Measurements from ENCODE around the gene TSACC. TPM values are rescaled to one million over a fixed set of nuclear protein-coding genes. Genes with fewer than 3 reads are reported as not detected.
A peak's percentile ranks its signal among the peaks of the same experiment; 100 is the strongest.

The TSACC gene
- total and polyA plus RNA-seq, 8 donors, result 0.56 TPM; not detected in 7

GRCh38 chr1:156372876-156373275 is 34.5 kb downstream of the TSACC start:
- no peak for TF ChIP-seq CTCF (IDR thresholded peaks at IDR 0.05)
- no peak overlapping the region for H3K27ac ChIP-seq
- no peaks in the 10 kb centered on the region for H3K9me3 ChIP-seq
- FAIRE-seq (no peak), ATAC-seq (no peak), DNase-seq (no peak)
- H3K4me3 ChIP-seq, result no peak overlapping the region
- no peaks in the 10 kb centered on the region for H3K36me3 ChIP-seq
- intact Hi-C loops (cut with DNase I), result no loop called here
- WGBS, 2 donors, result 78 to 89% methylated on average over 4 of the region's 4 CpGs
- H3K27me3 ChIP-seq, result no peaks in the 10 kb centered on the region
- H3K4me1 ChIP-seq, result peaks cover 7 to 10% (median 9%) of the 10 kb centered on the region in 3 donors

- Histone ChIP-seq H3K36me3 (no peaks in the 10 kb centered on the region), H3K4me1 (peaks cover 1 to 10% (median 7%) of the 10 kb centered on the region in 3 donors), H3K27me3 (no peaks in the 10 kb centered on the region), H3K4me3 (no peak overlapping the region), H3K9me3 (no peaks in the 10 kb centered on the region), H3K27ac (no peak overlapping the region)
- FAIRE-seq, result no peak
- no peak for TF ChIP-seq CTCF (IDR thresholded peaks at IDR 0.05)
- DNase-seq, result no peak
- intact Hi-C loops (cut with DNase I), result no loop called here
- peak in 2 of 4 donors; percentile 25 to 41 for ATAC-seq
Observed at GRCh38 chr1:156373546-156373945, 35.2 kb downstream of the TSACC start.

GRCh38 chr1:156376146-156376545 is 37.8 kb downstream of the TSACC start:
- no peak for ATAC-seq
- no peak for FAIRE-seq
- Histone ChIP-seq H3K27me3 (no peaks in the 10 kb centered on the region), H3K4me1 (peaks cover 0 to 10% (median 4%) of the 10 kb centered on the region in 3 donors), H3K4me3 (no peak overlapping the region), H3K9me3 (no peaks in the 10 kb centered on the region), H3K36me3 (no peaks in the 10 kb centered on the region), H3K27ac (no peak overlapping the region)
- 93 to 94% methylated on average over 2 of the region's 2 CpGs for WGBS, 2 donors
- no peak for TF ChIP-seq CTCF (IDR thresholded peaks at IDR 0.05)
- intact Hi-C loops (cut with DNase I), result loop anchor here in 1 of 3 donors (5.0 kb wide), 1 partner anchor 251 kb away; no protein-coding TSS in a partner anchor
- DNase-seq, result no peak

GRCh38 chr1:156376958-156377919 is 38.9 kb downstream of the TSACC start:
- no peak for ATAC-seq
- H3K4me3 ChIP-seq, result no peak overlapping the region
- no peaks in the 10 kb centered on the region for H3K36me3 ChIP-seq
- H3K27ac ChIP-seq, result no peak overlapping the region
- intact Hi-C loops (cut with DNase I), result loop anchor here in 1 of 3 donors (5.0 kb wide), 1 partner anchor 250 kb away; no protein-coding TSS in a partner anchor
- no peak for DNase-seq
- WGBS, 2 donors, result 88 to 90% methylated on average over 20 of the region's 20 CpGs
- no peak for FAIRE-seq
- no peaks in the 10 kb centered on the region for H3K27me3 ChIP-seq
- TF ChIP-seq CTCF (IDR thresholded peaks at IDR 0.05), result no peak
- no peaks in the 10 kb centered on the region for H3K9me3 ChIP-seq
- peaks cover 0 to 10% (median 4%) of the 10 kb centered on the region in 3 donors for H3K4me1 ChIP-seq

- WGBS, 2 donors, result 66 to 89% methylated on average over 6 of the region's 6 CpGs
- H3K36me3 ChIP-seq, result no peaks in the 10 kb centered on the region
- DNase-seq (no peak), FAIRE-seq (no peak), ATAC-seq (no peak)
- intact Hi-C loops (cut with DNase I), result loop anchor here in 1 of 3 donors (5.0 kb wide), 1 partner anchor 249 kb away; no protein-coding TSS in a partner anchor
- H3K4me3 ChIP-seq, result no peak overlapping the region
- H3K27me3 ChIP-seq, result no peaks in the 10 kb centered on the region
- no peaks in the 10 kb centered on the region for H3K9me3 ChIP-seq
- no peak overlapping the region for H3K27ac ChIP-seq
- H3K4me1 ChIP-seq, result peaks cover 0 to 6% (median 4%) of the 10 kb centered on the region in 3 donors
- no peak for TF ChIP-seq CTCF (IDR thresholded peaks at IDR 0.05)
Observed at GRCh38 chr1:156378557-156378956, 40.2 kb downstream of the TSACC start.

Measured in pancreas (tissue), 10 donors.